ENCODE data around the gene ANXA3. TPM values are rescaled to one million over a fixed set of nuclear protein-coding genes. Genes with fewer than 3 reads are reported as not detected.

Gene ANXA3
- polyA plus RNA-seq, 1 of the 3 experiments (the other 2 are of a cell fraction): 13.8 TPM

DNA sequence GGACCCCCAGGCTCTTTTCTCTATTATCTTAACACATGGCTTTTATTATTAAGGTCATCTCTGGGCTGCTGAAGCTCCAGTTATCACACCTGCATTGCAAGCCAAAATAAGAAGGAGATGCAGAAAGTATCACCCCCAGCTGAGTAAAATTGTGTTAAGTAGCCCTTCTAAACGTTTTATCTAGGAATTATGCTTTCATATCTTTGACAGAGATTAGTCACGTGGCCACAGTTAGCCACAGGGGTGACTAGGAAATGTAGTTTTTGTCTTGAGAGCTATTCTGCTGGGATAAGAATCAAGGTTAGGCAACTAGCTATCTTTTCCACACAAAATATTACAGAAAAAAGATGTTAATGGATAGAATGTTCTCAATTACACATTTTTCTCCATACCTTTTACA lies 102.1 kb downstream of the ANXA3 start:
- Histone ChIP-seq H3K9me3 (no peaks in the 10 kb centered on the region), H3F3A (replicated peaks; ENCODE audit: insufficient read depth) (peaks cover 22% of the 10 kb centered on the region), H3K27ac (ENCODE audit: low read depth in 2 of 2, low read length in 1 of 2) (0 out of 4 replicates have a peak overlapping the region, but pooled peaks of 1 of the 2 experiments have one; percentile 4), H3K9me2 (no peaks in the 10 kb centered on the region), H3K79me2 (ENCODE audit: insufficient read depth) (no peaks in the 10 kb centered on the region), H3K4me2 (no peak overlapping the region), H3K36me3 (replicated peaks in 1 of 2; ENCODE audit: control insufficient read depth in 1 of 2, insufficient read depth in 2 of 2, low read length in 1 of 2) (no peaks in the 10 kb centered on the region), H3K4me3 (ENCODE audit: low read depth in 2 of 2, low read length in 1 of 2) (no peak overlapping the region), H3K9ac (no peak overlapping the region), H4K20me1 (ENCODE audit: insufficient read depth) (no peaks in the 10 kb centered on the region), H3K27me3 (ENCODE audit: insufficient read depth) (no peaks in the 10 kb centered on the region), H2AFZ (ENCODE audit: low read depth) (no peak overlapping the region), H3K4me1 (ENCODE audit: control insufficient read depth in 1 of 2, insufficient read depth in 2 of 2, low read depth in 1 of 2, low read length in 1 of 2) (peaks cover 17 to 19% of the 10 kb centered on the region in 2 experiments)
- ChIA-PET POLR2A (interaction anchor here (0.6 kb wide), 1 partner anchor 123 kb away, joined by 3 read pairs; no protein-coding TSS in a partner anchor), CTCF (interaction anchor here (1.0 to 2.1 kb wide), 2 partner anchors 9 to 10 kb away, joined by 3 to 13 read pairs; no protein-coding TSS in a partner anchor)
- WGBS (ENCODE audit: low lambda C conversion rate): 9% methylated on average over 2 of the region's 2 CpGs
- TF ChIP-seq, protein P1, sequence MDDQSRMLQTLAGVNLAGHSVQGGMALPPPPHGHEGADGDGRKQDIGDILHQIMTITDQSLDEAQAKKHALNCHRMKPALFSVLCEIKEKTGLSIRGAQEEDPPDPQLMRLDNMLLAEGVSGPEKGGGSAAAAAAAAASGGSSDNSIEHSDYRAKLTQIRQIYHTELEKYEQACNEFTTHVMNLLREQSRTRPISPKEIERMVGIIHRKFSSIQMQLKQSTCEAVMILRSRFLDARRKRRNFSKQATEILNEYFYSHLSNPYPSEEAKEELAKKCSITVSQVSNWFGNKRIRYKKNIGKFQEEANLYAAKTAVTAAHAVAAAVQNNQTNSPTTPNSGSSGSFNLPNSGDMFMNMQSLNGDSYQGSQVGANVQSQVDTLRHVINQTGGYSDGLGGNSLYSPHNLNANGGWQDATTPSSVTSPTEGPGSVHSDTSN (IDR thresholded peaks at IDR 0.05): 0 out of 2 replicates have a peak, but pooled peaks have one; percentile 16
- TF ChIP-seq CHD2 (IDR thresholded peaks at IDR 0.05; ENCODE audit: low read length, partially characterized antibody) (peak; percentile 42), GATA2 (CRISPR knock-in tag; IDR thresholded peaks at IDR 0.05) (peak; percentile 84), RAD21 (IDR thresholded peaks at IDR 0.05; ENCODE audit: low read length) (no peak), SIN3A (IDR thresholded peaks at IDR 0.05; ENCODE audit: borderline replicate concordance, low read depth, low read length) (no peak), RFX5 (IDR thresholded peaks at IDR 0.05; ENCODE audit: low read length) (no peak), EP300 (IDR thresholded peaks at IDR 0.05; ENCODE audit: borderline replicate concordance in 1 of 2, low read depth in 1 of 2, low read length in 1 of 2) (peak in 1 of 2 experiments; percentile 73; a peak in 2 of 4 replicates), TCF12 (IDR thresholded peaks at IDR 0.05) (peak; percentile 16; the same call in 1 of the 2 replicates), NRF1 (IDR thresholded peaks at IDR 0.05; ENCODE audit: low read depth, low read length) (no peak), SMC3 (IDR thresholded peaks at IDR 0.05; ENCODE audit: low read depth, low read length) (no peak), FOXM1 (IDR thresholded peaks at IDR 0.05; ENCODE audit: low read depth) (no peak), RCOR1 (IDR thresholded peaks at IDR 0.05; ENCODE audit: low read length) (peak; percentile 79), ELF1 (IDR thresholded peaks at IDR 0.05) (no peak), TAF1 (IDR thresholded peaks at IDR 0.05; ENCODE audit: borderline replicate concordance, low read depth, low read length) (no peak), TEAD4 (IDR thresholded peaks at IDR 0.05; ENCODE audit: borderline replicate concordance, insufficient read depth) (no peak)
- TF ChIP-seq, protein P2, sequence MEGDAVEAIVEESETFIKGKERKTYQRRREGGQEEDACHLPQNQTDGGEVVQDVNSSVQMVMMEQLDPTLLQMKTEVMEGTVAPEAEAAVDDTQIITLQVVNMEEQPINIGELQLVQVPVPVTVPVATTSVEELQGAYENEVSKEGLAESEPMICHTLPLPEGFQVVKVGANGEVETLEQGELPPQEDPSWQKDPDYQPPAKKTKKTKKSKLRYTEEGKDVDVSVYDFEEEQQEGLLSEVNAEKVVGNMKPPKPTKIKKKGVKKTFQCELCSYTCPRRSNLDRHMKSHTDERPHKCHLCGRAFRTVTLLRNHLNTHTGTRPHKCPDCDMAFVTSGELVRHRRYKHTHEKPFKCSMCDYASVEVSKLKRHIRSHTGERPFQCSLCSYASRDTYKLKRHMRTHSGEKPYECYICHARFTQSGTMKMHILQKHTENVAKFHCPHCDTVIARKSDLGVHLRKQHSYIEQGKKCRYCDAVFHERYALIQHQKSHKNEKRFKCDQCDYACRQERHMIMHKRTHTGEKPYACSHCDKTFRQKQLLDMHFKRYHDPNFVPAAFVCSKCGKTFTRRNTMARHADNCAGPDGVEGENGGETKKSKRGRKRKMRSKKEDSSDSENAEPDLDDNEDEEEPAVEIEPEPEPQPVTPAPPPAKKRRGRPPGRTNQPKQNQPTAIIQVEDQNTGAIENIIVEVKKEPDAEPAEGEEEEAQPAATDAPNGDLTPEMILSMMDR (IDR thresholded peaks at IDR 0.05): no peak
- TF ChIP-seq, protein P3, sequence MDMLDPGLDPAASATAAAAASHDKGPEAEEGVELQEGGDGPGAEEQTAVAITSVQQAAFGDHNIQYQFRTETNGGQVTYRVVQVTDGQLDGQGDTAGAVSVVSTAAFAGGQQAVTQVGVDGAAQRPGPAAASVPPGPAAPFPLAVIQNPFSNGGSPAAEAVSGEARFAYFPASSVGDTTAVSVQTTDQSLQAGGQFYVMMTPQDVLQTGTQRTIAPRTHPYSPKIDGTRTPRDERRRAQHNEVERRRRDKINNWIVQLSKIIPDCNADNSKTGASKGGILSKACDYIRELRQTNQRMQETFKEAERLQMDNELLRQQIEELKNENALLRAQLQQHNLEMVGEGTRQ (IDR thresholded peaks at IDR 0.05; ENCODE audit: borderline replicate concordance, low read depth, low read length): peak; percentile 48
- TF ChIP-seq, protein P4, sequence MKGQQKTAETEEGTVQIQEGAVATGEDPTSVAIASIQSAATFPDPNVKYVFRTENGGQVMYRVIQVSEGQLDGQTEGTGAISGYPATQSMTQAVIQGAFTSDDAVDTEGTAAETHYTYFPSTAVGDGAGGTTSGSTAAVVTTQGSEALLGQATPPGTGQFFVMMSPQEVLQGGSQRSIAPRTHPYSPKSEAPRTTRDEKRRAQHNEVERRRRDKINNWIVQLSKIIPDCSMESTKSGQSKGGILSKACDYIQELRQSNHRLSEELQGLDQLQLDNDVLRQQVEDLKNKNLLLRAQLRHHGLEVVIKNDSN (IDR thresholded peaks at IDR 0.05; ENCODE audit: borderline replicate concordance, low read depth): peak; percentile 93
- TF ChIP-seq, protein P5, sequence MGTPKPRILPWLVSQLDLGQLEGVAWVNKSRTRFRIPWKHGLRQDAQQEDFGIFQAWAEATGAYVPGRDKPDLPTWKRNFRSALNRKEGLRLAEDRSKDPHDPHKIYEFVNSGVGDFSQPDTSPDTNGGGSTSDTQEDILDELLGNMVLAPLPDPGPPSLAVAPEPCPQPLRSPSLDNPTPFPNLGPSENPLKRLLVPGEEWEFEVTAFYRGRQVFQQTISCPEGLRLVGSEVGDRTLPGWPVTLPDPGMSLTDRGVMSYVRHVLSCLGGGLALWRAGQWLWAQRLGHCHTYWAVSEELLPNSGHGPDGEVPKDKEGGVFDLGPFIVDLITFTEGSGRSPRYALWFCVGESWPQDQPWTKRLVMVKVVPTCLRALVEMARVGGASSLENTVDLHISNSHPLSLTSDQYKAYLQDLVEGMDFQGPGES (IDR thresholded peaks at IDR 0.05; ENCODE audit: low read depth, low read length): no peak
- DNase-seq: peak; percentile 38
